ENCODE results near the gene GRIK4.

GRIK4 gene

DNA sequence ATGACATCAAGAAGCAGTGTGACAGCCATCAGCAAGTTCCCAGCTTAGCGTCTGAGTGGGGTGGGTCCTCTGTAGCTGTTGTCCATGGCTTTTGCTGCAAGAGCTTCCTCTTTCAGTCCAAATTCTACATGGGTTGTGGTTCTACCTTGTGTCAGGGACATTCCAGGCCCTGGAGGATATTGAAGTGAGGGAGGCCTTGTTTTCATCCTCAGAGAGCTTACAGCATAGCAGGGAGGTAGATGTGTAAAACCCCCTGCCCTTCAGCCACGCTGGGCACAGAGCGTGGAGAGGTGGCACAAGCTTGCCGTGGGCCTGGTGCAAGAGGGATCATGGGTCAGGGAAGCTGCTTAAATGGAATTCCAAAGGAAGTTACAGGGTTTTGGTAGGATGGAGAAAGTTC is 93.9 kb downstream of the GRIK4 start:
- no peak overlapping the region for H3K27ac ChIP-seq (ENCODE audit: low read depth, low read length, poor library complexity, severe bottlenecking)
- H2AFZ ChIP-seq (ENCODE audit: low read length): no peak overlapping the region

GRCh38 chr11:120606211-120607010 is 94.9 kb downstream of the GRIK4 start:
- no peak overlapping the region for H3K4me2 ChIP-seq (ENCODE audit: low read length)
- no peaks in the 10 kb centered on the region for H3K79me2 ChIP-seq (ENCODE audit: insufficient read depth, low read length)
- no peaks in the 10 kb centered on the region for H3K9me2 ChIP-seq (ENCODE audit: low read depth, low read length)
- no peaks in the 10 kb centered on the region for H3K9me3 ChIP-seq (ENCODE audit: low read length)
- TF ChIP-seq CTCF (IDR thresholded peaks at IDR 0.05; ENCODE audit: low read length) (no peak), EZH2 (IDR thresholded peaks at IDR 0.05; ENCODE audit: borderline replicate concordance, low read length) (no peak)
- no peak overlapping the region for H2AFZ ChIP-seq (ENCODE audit: low read length)
- H3K27me3 ChIP-seq (ENCODE audit: insufficient read depth, low read length): no peaks in the 10 kb centered on the region
- H3K36me3 ChIP-seq (ENCODE audit: insufficient read depth, low read length): no peaks in the 10 kb centered on the region
- no peak overlapping the region for H3K4me3 ChIP-seq (ENCODE audit: low read depth, low read length, poor library complexity, severe bottlenecking)
- H4K20me1 ChIP-seq (ENCODE audit: insufficient read depth, low read length): no peaks in the 10 kb centered on the region
- H3K4me1 ChIP-seq (ENCODE audit: insufficient read depth, low read length, severe bottlenecking): no peaks in the 10 kb centered on the region
- H3K9ac ChIP-seq (ENCODE audit: low read length): no peak overlapping the region
- no peaks in the 10 kb centered on the region for H3F3A ChIP-seq (ENCODE audit: insufficient read depth, low read length)
- H3K27ac ChIP-seq (ENCODE audit: low read depth, low read length, poor library complexity, severe bottlenecking): no peak overlapping the region

More for the DNA sequence above, 93.9 kb downstream of the GRIK4 start:
- no peaks in the 10 kb centered on the region for H3K79me2 ChIP-seq (ENCODE audit: insufficient read depth, low read length)
- H3K4me2 ChIP-seq (ENCODE audit: low read length): no peak overlapping the region
- no peaks in the 10 kb centered on the region for H3K9me3 ChIP-seq (ENCODE audit: low read length)
- no peaks in the 10 kb centered on the region for H3F3A ChIP-seq (ENCODE audit: insufficient read depth, low read length)
- H3K4me1 ChIP-seq (ENCODE audit: insufficient read depth, low read length, severe bottlenecking): no peaks in the 10 kb centered on the region
- H3K36me3 ChIP-seq (ENCODE audit: insufficient read depth, low read length): no peaks in the 10 kb centered on the region
- H4K20me1 ChIP-seq (ENCODE audit: insufficient read depth, low read length): no peaks in the 10 kb centered on the region
- H3K27me3 ChIP-seq (ENCODE audit: insufficient read depth, low read length): no peaks in the 10 kb centered on the region
- H3K9me2 ChIP-seq (ENCODE audit: low read depth, low read length): no peaks in the 10 kb centered on the region
- H3K9ac ChIP-seq (ENCODE audit: low read length): no peak overlapping the region
- TF ChIP-seq EZH2 (IDR thresholded peaks at IDR 0.05; ENCODE audit: borderline replicate concordance, low read length) (no peak), CTCF (IDR thresholded peaks at IDR 0.05; ENCODE audit: low read length) (no peak)
- no peak overlapping the region for H3K4me3 ChIP-seq (ENCODE audit: low read depth, low read length, poor library complexity, severe bottlenecking)

DNA sequence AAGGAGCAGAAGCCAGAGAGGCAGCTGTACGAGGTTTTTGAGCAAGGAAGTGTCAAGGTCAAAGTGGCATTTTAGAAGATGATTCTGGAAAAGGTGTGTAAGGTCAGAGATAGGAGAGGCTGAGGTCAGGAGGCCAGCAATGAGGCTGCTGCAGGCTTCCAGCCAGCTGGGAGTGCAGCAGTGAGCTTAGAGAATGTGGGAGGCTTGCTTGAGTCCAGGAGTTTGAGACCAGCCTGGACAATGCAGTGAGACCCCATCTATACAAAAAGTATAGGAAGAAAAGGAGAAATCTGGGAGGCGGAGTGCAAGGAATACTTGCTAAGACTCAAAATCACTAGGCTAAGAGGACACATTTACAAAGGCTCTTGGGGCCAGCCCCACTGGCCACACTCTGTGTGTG is 96.5 kb downstream of the GRIK4 start:
- Histone ChIP-seq H3K36me3 (ENCODE audit: insufficient read depth, low read length) (no peaks in the 10 kb centered on the region), H3K9me3 (ENCODE audit: low read length) (no peaks in the 10 kb centered on the region), H3K27ac (ENCODE audit: low read depth, low read length, poor library complexity, severe bottlenecking) (no peak overlapping the region), H3K4me3 (ENCODE audit: low read depth, low read length, poor library complexity, severe bottlenecking) (no peak overlapping the region), H3K4me1 (ENCODE audit: insufficient read depth, low read length, severe bottlenecking) (no peaks in the 10 kb centered on the region), H3K79me2 (ENCODE audit: insufficient read depth, low read length) (no peaks in the 10 kb centered on the region), H4K20me1 (ENCODE audit: insufficient read depth, low read length) (no peaks in the 10 kb centered on the region), H3K27me3 (ENCODE audit: insufficient read depth, low read length) (no peaks in the 10 kb centered on the region), H3F3A (ENCODE audit: insufficient read depth, low read length) (no peaks in the 10 kb centered on the region), H3K9ac (ENCODE audit: low read length) (no peak overlapping the region), H3K4me2 (ENCODE audit: low read length) (no peak overlapping the region), H3K9me2 (ENCODE audit: low read depth, low read length) (no peaks in the 10 kb centered on the region), H2AFZ (ENCODE audit: low read length) (no peak overlapping the region)
- TF ChIP-seq CTCF (IDR thresholded peaks at IDR 0.05; ENCODE audit: low read length) (no peak), EZH2 (IDR thresholded peaks at IDR 0.05; ENCODE audit: borderline replicate concordance, low read length) (no peak)

All from OCI-LY1 (cell line).